Left lobe of liver (tissue), 2 donors: Measurements from ENCODE around the gene CCDC92B. TPM values are rescaled to one million over a fixed set of nuclear protein-coding genes. Genes with fewer than 3 reads are reported as not detected.

ENCODE experiments used
- ATAC-seq: fragments of 200-7000 bp; cut with Tn5 transposase; one replicate; pipeline ENCODE4 v1.9.1; 2020; ENCODE audit warnings: mild to moderate bottlenecking, moderate library complexity
- DNase-seq: peaks from one replicate; pipeline ENCODE4 v3.0.0-alpha.2; 2020; ENCODE audit warnings: low spot score
- total RNA-seq: library from RNA; stranded (reverse); gene quantifications from one replicate; pipeline ENCODE4 v1.2.1, GENCODE V29; 2021
- donor health status: DM: no; HTN: no; CAD: no; lungs with moderate emphysema.
- donor health status: DM: no; HTN: yes; CAD: no.

The CCDC92B gene
- total RNA-seq, 1 donor from 2014 or later, result not detected

DNA sequence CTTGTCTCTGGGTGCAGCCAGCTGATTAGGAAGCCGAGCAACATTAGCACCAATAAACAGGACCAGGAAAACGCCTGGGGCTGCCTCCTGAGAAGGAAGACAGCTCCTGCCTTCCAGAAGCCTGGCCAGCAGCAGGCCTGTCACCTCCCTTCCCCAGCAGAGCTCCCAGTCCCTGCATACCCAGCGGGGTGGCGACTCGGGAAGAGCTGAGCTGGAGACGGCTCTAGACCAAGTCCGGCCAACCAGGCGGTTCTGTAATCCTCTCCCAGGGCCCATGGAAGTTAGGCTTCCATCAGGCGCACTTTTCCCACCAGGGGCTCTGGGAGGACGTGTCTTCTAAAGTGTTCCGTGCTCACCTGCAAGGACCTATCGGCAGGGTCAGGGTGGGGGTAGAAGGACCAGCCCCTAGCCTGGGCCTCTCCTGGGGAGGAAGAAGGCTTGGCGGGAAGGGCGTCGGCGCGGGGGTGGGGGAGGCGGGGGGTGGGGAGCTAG, 25.9 kb downstream of the CCDC92B start:
- DNase-seq (no peak), ATAC-seq (no peak)

- ATAC-seq (no peak), DNase-seq (no peak)
Measured at GRCh38 chr17:2722611-2723010, 26.8 kb downstream of the CCDC92B start.

DNA sequence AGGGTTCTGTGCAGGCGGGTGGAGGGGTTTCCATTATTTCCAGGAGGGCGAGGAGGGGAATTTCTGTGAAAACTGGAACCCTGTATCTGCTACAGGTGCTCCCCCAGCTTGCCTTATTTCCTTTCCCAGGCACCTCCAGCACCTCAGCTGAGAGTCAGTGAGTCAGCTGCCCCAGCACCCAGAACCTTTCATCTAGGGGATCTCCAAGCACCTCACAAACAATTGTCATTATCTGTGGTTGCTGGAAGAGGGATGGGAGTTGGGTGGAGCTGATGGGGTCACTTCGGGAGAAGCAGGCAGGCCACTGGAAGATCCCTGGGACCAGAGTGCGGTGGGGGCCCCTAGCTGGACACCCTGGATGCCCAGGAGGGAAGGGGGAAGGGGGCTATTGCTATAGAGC, 27.8 kb downstream of the CCDC92B start:
- DNase-seq, result no peak
- ATAC-seq, result no peak

- ATAC-seq (no peak), DNase-seq (no peak)
Measured at GRCh38 chr17:2719861-2720260, 29.6 kb downstream of the CCDC92B start.

DNA sequence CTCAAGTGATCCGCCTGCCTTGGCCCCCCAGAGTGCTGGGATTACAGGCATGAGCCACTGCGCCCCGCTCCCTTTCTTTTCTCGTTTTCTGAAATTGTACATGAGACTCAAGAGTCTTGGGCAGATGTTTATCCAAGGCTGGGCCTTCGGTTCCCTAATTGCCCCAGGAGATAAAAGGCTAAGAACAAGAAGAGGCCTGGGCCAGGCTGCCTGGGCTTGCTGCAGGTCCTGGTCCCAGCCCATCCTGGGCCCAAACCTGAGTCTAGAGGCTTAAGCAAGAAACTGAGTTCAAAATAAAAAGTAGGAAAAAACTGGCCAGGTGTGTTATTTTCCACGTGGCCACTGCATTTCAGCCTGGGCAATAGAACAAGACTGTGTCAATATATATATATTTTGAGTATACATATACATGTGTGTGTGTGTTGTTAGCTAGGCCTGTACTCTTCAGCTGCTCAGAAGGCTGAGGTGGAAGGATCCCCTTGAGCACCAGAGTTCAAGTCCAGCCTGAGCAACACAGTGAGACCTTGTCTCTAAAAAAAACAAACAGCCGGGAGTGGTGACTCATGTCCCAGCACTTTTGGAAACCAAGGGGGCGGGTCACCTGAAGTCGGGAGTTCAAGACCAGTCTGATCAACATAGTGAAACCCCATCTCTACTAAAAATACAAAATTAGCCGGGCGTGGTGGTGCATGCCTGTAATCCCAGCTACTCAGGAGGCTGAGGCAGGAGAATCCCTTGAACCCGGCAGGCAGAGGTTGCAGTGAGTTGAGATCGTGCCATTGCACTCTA, 31.1 kb downstream of the CCDC92B start:
- DNase-seq, result no peak
- ATAC-seq, result no peak

DNA sequence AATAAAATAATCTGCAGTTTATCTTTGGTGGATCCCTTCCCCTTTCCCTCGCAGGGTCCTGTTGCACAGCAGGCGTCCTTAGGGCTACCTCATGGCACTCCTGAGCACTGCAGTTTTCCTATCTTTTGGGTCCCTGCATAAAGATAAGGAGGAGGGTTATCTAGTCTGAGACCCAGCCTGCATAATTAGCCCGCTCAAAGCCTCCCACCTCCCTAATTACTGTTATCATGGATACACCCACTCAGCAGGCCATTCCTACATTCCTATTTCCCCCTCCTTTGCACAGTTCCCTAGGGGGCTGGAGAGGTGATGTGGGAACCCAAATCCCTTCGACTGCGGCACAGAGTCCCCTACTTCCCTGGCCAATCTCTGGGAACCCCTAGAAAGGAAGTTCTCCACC, 32.8 kb downstream of the CCDC92B start:
- ATAC-seq, result no peak
- no peak for DNase-seq

DNA sequence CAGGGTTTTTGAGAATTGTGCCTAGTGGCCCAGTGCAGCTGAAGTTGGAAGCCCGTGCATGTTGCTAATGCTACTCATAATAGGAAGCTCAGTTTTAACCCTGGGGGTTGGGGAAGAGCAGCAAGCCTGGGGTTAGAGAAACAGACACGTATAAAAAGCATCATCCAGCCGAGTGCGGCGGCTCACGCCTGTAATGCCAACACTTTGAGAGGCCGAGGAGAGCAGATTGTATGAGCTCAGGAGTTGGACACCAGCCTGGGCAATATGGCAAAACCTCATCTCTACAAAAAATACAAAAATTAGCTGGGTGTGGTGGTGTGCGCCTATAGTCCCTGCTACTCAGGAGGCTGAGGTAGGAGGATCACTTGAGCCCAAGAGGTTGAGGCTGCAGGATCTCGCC, 35.6 kb downstream of the CCDC92B start:
- DNase-seq, result no peak
- no peak for ATAC-seq

DNA sequence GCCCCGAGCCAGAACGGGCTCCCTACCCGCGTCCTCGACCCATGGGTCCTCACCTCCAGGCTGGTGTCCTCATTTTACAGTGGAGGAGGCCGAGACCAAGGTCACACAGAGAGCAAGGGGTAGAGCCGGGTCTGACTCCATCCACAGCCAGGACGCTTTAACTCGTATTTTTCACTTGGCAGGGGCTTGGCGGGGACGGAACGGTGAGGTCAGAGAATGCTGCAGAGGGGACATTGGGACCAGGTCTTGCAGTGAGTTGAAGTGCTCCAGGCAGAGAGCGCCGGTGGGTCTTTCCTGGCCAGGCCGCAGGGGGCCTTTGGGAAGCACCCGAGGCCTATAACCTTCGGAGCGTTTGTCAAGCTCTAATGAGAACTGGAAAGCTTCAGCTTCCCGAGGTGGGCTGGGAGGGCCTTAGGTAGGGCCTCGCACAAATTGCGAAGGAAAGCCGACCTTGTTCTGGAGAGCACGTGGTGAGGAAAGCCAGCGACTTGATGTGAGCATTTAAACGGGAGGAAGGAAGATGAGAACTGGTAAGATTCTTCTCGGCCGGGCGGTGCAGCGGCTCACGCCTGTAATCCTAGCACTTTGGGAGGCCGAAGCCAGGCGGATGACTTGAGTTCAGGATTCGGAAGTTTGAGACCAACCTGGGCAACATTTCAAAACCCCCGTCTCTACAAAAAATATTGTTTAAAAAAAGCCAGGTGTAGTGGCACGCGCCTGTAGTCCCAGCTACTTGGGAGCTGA, 37.0 kb downstream of the CCDC92B start:
- DNase-seq (no peak), ATAC-seq (no peak)

DNA sequence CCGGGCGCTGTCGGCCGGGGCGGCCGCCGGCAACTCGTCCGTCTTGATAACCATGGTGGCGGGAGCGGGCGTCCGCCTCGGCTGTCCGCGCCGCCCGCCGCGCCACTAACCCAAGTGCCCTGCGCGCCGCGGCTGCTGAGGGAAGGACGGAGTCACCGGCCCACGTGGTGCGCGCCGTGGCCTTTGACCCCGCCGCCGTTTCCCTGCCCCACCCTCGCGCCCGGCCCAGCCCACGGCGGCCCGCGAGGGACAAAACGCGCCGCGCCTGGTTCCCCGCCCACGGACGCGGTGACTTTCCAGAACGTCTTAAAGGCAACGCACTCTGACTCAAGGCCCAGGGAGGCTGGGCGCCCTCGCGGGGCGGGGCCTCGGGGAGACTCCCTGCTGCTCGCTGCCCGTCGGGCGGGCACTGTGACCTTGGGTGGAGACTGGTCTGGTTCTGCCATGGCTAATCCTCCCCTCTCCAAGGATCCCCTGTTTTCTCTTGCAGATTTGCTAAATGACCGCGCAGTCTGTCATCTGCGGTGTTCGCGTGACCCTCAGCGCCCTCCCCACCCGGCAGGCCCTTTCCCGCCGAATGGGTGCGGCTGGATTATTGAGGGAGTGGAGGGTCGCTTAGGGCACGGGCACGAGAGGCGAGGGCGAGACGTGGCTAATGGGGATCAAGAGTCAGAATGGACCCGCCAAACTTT, 37.7 kb downstream of the CCDC92B start, which contains the start of gene CLUH:
Gene CLUH (minus strand): TSS at position 157 of the 692 bp plus-strand sequence. CDS start 103 bp downstream, at position 54.
- ATAC-seq (peak; percentile 66), DNase-seq (peak; percentile 97)

GRCh38 chr17:2710803-2711607, 38.4 kb downstream of the CCDC92B start:
- ATAC-seq (peak; percentile 51), DNase-seq (peak; percentile 91)

- DNase-seq (peak; percentile 51), ATAC-seq (no peak)
Measured at GRCh38 chr17:2710071-2710802, 39.2 kb downstream of the CCDC92B start.

DNA sequence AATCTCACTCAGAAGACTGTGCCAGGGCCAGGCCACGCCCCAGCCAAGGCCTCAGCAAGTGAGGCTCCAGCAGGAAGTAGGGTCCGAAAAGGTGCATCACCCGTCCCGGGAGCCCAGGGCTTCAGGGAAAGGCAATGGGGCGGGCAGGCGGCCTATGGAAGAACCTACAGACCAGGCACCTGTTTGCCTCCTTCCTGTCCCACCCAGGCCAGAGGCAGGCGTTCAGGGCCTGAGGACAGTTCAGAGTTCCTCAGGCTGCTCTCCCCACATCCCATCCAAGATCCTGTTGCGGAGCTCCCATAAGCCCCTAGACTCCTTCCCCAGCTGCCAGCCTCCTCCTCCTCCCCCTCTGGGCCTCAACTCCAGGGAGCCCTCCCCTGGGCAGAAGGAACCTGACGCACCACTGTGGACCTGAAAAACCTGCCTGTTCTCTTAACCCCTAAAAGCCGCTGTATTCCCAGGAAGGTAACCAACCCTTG, 40.2 kb downstream of the CCDC92B start:
- peak; percentile 80 for DNase-seq
- ATAC-seq, result peak; percentile 41

DNA sequence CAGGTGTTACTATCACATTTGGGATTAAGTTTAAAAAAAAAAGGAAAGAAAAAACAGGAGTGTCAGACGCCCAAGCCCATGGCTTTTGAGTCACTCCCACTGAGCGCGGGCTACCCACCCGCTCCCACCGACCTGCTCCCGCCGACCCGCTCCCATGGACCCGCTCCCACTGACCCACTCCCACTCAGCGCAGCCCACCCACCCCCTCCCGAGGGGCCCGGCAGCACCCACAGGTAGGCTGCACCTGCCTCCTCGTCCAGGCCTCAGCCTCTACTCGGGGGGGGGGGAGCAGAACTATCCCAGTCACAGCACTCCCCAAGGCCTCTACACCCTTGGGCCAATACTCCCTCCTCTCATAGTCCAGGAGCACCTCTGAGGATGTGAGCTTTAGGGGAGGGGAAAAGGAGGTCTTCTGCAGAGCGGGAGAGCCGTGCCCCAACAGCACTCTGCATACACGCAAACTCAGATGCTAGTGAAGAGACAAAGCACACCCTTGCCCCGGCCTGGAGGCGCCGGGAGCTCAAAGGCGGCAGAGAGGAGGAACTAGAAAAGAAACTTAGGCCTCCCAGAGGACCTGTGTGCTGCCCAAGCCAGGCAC, 40.8 kb downstream of the CCDC92B start:
- ATAC-seq (no peak), DNase-seq (peak; percentile 51)

DNA sequence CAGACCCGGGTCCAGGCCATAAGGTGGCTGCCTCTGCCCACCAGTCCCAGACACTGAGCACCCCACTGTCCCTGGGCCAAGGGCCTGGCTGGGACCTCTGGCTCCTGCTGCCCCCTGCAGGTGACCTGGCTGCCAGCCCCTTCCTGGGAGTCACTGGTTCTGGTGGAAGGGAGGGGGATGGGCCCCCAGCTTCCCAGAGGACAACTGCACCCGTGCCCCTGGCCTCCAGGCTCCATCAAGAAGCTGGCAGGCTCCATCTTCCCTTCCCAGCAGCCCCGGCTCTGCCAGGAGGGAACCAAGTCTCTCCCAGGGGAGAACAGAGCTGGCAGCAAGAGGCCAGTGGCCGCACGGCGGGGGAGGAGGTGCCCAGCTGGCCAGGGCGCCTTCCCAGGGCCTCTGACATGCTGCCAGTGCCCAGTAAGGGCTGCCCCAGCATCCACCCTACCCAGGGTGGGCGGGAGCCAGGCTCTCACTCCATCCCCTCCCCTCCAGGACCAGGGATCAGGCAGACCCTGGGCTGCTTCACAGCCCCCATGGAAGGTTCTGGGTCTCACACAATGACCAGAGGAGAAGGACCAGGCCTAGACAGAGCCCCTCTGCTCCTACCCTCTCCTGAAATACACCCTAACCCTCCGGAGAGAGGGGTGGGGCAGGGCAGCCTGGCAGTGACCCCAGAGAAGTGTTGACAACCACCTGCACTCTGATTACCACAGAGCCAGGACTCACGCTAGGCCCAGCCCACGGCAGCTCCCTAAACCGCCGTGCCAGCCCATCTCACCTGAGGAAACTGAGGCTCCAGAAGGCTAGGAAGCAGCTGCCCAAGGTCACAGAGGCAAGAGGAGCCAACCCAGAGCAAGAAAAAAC, 41.5 kb downstream of the CCDC92B start:
- peak; percentile 36 for ATAC-seq
- peak; percentile 82 for DNase-seq

DNA sequence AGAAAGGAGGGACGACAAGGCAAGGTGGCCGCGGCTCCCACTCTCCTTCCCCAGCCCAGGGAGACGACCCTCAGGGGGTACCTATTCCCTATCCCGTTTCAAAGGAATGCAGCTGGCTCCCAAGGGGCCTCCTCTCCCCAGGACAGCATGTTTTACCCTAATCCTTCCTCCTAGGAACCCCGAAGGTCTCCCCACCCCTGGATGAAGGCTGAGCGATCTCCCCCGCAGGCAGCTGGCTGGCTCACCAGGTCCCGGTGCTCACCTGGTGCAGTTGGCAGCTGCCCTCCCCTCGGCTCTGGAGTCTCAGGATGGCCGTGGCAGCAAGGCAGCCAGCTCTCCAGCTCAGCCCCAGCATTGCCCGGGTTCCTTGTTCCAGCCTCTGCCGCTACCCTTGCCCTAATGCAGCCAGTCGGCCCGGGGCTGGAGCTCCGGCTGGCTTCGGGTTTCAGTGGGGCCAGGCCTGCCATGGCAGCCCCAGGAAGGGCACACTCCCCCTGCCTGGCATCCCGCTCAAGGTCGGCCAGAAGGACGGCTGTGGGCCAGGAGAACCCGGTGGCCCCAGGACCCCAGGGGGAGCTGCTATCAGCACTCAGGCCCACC, 42.4 kb downstream of the CCDC92B start:
- DNase-seq (peak; percentile 51), ATAC-seq (no peak)

- DNase-seq (no peak), ATAC-seq (no peak)
Measured at GRCh38 chr17:2705888-2706795, 43.3 kb downstream of the CCDC92B start.

GRCh38 chr17:2705263-2705662, 44.2 kb downstream of the CCDC92B start:
- no peak for DNase-seq
- no peak for ATAC-seq
